ENCODE results near the gene FXYD5. TPM values are rescaled to one million over a fixed set of nuclear protein-coding genes. Genes with fewer than 3 reads are reported as not detected.

The FXYD5 gene
- total RNA-seq, 1 donor from 2014 or later: 0.62 TPM

GRCh38 chr19:35117116-35117515 is 37.4 kb upstream of the FXYD5 start:
- H3K27me3 Mint-ChIP-seq: peaks cover 14% of the 10 kb centered on the region
- H3K4me1 Mint-ChIP-seq (ENCODE audit: low read depth): peaks cover 24% of the 10 kb centered on the region
- no peaks in the 10 kb centered on the region for H3K9me3 Mint-ChIP-seq (ENCODE audit: low read depth)
- TF ChIP-seq CTCF (IDR thresholded peaks at IDR 0.05; ENCODE audit: unreplicated experiment): no peak
- no peak overlapping the region for H3K4me3 Mint-ChIP-seq (ENCODE audit: low read depth)
- no peak overlapping the region for H3K27ac Mint-ChIP-seq
- no peaks in the 10 kb centered on the region for H3K36me3 Mint-ChIP-seq (ENCODE audit: insufficient read depth)
- DNase-seq (ENCODE audit: low spot score, unreplicated experiment): no peak

GRCh38 chr19:35117799-35118198 is 36.7 kb upstream of the FXYD5 start:
- no peak for DNase-seq (ENCODE audit: low spot score, unreplicated experiment)
- no peak overlapping the region for H3K27ac Mint-ChIP-seq
- H3K9me3 Mint-ChIP-seq (ENCODE audit: low read depth): no peaks in the 10 kb centered on the region
- no peak for TF ChIP-seq CTCF (IDR thresholded peaks at IDR 0.05; ENCODE audit: unreplicated experiment)
- H3K36me3 Mint-ChIP-seq (ENCODE audit: insufficient read depth): no peaks in the 10 kb centered on the region
- H3K4me3 Mint-ChIP-seq (ENCODE audit: low read depth): no peak overlapping the region
- peaks cover 17% of the 10 kb centered on the region for H3K27me3 Mint-ChIP-seq
- H3K4me1 Mint-ChIP-seq (ENCODE audit: low read depth): peaks cover 24% of the 10 kb centered on the region

- Mint-ChIP-seq H3K9me3 (ENCODE audit: low read depth) (no peaks in the 10 kb centered on the region), H3K36me3 (ENCODE audit: insufficient read depth) (no peaks in the 10 kb centered on the region), H3K27ac (no peak overlapping the region), H3K4me3 (ENCODE audit: low read depth) (no peak overlapping the region), H3K4me1 (ENCODE audit: low read depth) (peaks cover 24% of the 10 kb centered on the region), H3K27me3 (peaks cover 17% of the 10 kb centered on the region)
- no peak for DNase-seq (ENCODE audit: low spot score, unreplicated experiment)
- TF ChIP-seq CTCF (IDR thresholded peaks at IDR 0.05; ENCODE audit: unreplicated experiment): no peak
Measured at GRCh38 chr19:35118268-35119020, 36.1 kb upstream of the FXYD5 start.

- TF ChIP-seq CTCF (IDR thresholded peaks at IDR 0.05; ENCODE audit: unreplicated experiment): no peak
- DNase-seq (ENCODE audit: low spot score, unreplicated experiment): no peak
- no peaks in the 10 kb centered on the region for H3K36me3 Mint-ChIP-seq (ENCODE audit: insufficient read depth)
- no peak overlapping the region for H3K4me3 Mint-ChIP-seq (ENCODE audit: low read depth)
- no peak overlapping the region for H3K27ac Mint-ChIP-seq
- H3K27me3 Mint-ChIP-seq: peaks cover 20% of the 10 kb centered on the region
- peaks cover 24% of the 10 kb centered on the region for H3K4me1 Mint-ChIP-seq (ENCODE audit: low read depth)
- H3K9me3 Mint-ChIP-seq (ENCODE audit: low read depth): no peaks in the 10 kb centered on the region
Measured at GRCh38 chr19:35119091-35119490, 35.4 kb upstream of the FXYD5 start.

GRCh38 chr19:35119578-35120155 is 34.9 kb upstream of the FXYD5 start:
- Mint-ChIP-seq H3K27me3 (peaks cover 22% of the 10 kb centered on the region), H3K9me3 (ENCODE audit: low read depth) (no peaks in the 10 kb centered on the region), H3K4me1 (ENCODE audit: low read depth) (peaks cover 20% of the 10 kb centered on the region), H3K36me3 (ENCODE audit: insufficient read depth) (no peaks in the 10 kb centered on the region), H3K4me3 (ENCODE audit: low read depth) (no peak overlapping the region), H3K27ac (no peak overlapping the region)
- no peak for TF ChIP-seq CTCF (IDR thresholded peaks at IDR 0.05; ENCODE audit: unreplicated experiment)
- DNase-seq (ENCODE audit: low spot score, unreplicated experiment): no peak

All from progenitor cell of endocrine pancreas (in vitro differentiated cells).